Measurements from ENCODE around the gene PTPRG.

GRCh38 chr3:62260655-62261054, 699.3 kb downstream of the PTPRG start:
- TF ChIP-seq CTCF (conservative IDR thresholded peaks at IDR 0.05; ENCODE audit: low read depth, low read length) (no peak), EZH2 (IDR thresholded peaks at IDR 0.05; ENCODE audit: borderline replicate concordance, low read depth, low read length, poor library complexity, severe bottlenecking) (no peak)
